Rectal smooth muscle tissue (tissue), 1 donor: Measurements from ENCODE around the gene ZNF239.
"Not testable (repeated sequence)": the region's sequence is repeated elsewhere in the genome, so short reads cannot be mapped to it uniquely, and the experiment has no call there.

Experiments used
- H3K27ac ChIP-seq: one replicate; pipeline ENCODE4 v1.7.0; 2013; ENCODE audit warnings: low read depth, low read length, inconsistent platforms
- H3K27me3 ChIP-seq: one replicate; pipeline ENCODE4 v1.7.0; 2013; ENCODE audit warnings: low read length; ENCODE audit not compliant: control insufficient read depth, insufficient read depth
- H3K36me3 ChIP-seq: one replicate; pipeline ENCODE4 v1.7.0; 2013; ENCODE audit warnings: low read length; ENCODE audit not compliant: control insufficient read depth, insufficient read depth
- H3K4me1 ChIP-seq: one replicate; pipeline ENCODE4 v1.7.0; 2013; ENCODE audit warnings: low read length; ENCODE audit not compliant: control insufficient read depth, insufficient read depth
- H3K4me3 ChIP-seq: one replicate; pipeline ENCODE4 v1.7.0; 2013; ENCODE audit warnings: low read length
- H3K9ac ChIP-seq: one replicate; pipeline ENCODE4 v1.7.0; 2013; ENCODE audit warnings: low read length

ZNF239 gene

GRCh38 chr10:43570971-43571370, 3.4 kb downstream of the ZNF239 start:
- Histone ChIP-seq H3K4me3 (no peak overlapping the region), H3K27ac (no peak overlapping the region), H3K9ac (no peak overlapping the region), H3K36me3 (peaks cover 3% of the 10 kb centered on the region), H3K4me1 (peaks cover 6% of the 10 kb centered on the region), H3K27me3 (no peaks in the 10 kb centered on the region)

GRCh38 chr10:43569681-43570080, 4.7 kb downstream of the ZNF239 start:
- Histone ChIP-seq H3K36me3 (peaks cover 3% of the 10 kb centered on the region), H3K27ac (no peak overlapping the region), H3K27me3 (no peaks in the 10 kb centered on the region), H3K4me1 (peaks cover 6% of the 10 kb centered on the region), H3K4me3 (no peak overlapping the region), H3K9ac (no peak overlapping the region)

GRCh38 chr10:43557214-43557613, 17.2 kb downstream of the ZNF239 start:
- H3K36me3 ChIP-seq, result peaks cover 15% of the 10 kb centered on the region
- H3K4me1 ChIP-seq, result no peaks in the 10 kb centered on the region
- H3K9ac ChIP-seq, result no peak overlapping the region
- H3K27ac ChIP-seq, result no peak overlapping the region
- no peak overlapping the region for H3K4me3 ChIP-seq
- H3K27me3 ChIP-seq, result no peaks in the 10 kb centered on the region

- H3K27ac ChIP-seq, H3K4me1 ChIP-seq, H3K4me3 ChIP-seq, H3K27me3 ChIP-seq, H3K36me3 ChIP-seq, H3K9ac ChIP-seq: not testable (repeated sequence)
Measured at GRCh38 chr10:43543746-43544145, 30.7 kb downstream of the ZNF239 start.

- Histone ChIP-seq H3K36me3 (no peaks in the 10 kb centered on the region), H3K27me3 (no peaks in the 10 kb centered on the region), H3K4me1 (no peaks in the 10 kb centered on the region), H3K27ac (no peak overlapping the region), H3K9ac (no peak overlapping the region), H3K4me3 (no peak overlapping the region)
Measured at GRCh38 chr10:43524434-43525247, 49.8 kb downstream of the ZNF239 start.
